Glomerular visceral epithelial cell (primary cell): ENCODE measurements around the gene CORO2B.

ENCODE experiments used
- DNase-seq: peaks from one replicate; pipeline ENCODE4 v3.0.0-alpha.2; 2016; ENCODE audit errors: extremely low spot score

The CORO2B gene

DNA sequence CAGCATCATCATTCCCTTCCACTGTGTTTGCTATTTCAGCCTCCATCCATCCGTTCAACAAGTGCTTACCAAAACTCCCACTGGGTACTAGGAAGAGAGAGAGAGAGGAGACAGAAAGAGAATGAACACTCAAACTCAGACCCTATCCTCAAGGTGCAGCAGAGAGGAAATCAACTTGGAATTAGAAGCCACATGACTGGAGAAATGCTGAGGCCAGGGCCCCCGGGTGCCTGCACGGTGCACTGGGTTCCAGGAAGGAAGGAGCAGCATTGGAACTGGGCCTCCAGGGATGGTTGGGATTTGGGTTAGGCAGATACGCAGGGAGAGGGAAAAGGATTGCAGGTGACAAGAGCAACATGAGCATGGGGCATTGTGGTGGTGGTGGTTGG, 30.0 kb downstream of the CORO2B start:
- DNase-seq = no peak

DNA sequence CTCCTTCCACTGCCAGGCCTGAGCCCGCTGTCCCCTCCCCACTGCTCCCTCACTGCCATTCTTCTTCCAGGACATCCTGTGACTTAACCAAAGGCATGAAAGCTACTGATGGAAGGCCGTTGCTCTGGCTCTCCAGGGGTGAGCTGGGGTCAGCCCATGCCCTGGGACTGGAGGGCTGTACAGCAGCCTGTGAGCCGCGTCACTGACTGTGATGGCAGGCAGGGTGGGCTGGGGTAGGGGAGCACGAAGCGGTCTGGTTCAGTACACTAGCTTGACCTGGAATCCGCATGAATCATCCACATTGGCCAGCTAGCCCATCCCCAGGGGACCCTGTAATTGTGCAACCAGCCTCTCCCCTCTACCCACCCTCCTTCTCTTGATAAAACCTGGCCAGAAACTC, 30.8 kb downstream of the CORO2B start:
- DNase-seq = no peak

DNA sequence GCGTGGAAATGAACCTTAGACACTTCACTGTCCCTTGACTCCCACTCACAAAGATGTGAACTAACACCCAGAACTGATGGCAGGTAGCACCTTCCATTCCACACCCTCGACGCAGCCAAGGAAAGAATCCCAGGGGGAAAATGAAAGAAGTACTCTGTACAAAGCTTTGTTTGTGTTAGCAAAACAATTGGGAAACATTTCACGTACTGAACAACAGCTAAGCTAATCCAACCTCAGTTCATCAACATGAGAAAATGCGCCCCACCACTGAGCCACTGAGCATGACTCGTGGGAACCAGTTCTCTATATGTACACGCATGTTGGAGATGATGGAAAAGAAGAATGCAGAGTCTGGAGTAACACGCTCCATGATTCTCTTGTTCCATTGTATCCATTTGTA, 32.0 kb downstream of the CORO2B start:
- no peak for DNase-seq

DNA sequence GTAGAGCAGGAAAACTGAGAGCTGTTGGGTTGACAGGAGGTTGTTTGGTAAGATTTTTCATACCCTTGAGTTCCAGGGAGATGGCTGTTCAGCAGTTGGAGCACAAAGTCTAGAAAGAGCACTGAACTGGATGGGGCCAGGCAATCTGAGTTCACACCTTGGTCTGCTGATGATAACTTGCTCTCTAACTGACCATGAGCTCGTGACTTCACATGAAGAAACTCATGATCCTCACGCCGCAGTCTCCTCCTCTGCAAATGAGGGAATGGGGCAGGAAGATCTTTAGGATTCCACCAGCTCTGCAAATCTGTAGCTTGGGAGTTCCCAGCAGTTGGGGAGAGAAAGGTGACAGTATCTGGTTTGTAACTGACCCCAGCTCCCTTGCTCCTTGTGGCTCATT, 33.7 kb downstream of the CORO2B start:
- DNase-seq = no peak

DNA sequence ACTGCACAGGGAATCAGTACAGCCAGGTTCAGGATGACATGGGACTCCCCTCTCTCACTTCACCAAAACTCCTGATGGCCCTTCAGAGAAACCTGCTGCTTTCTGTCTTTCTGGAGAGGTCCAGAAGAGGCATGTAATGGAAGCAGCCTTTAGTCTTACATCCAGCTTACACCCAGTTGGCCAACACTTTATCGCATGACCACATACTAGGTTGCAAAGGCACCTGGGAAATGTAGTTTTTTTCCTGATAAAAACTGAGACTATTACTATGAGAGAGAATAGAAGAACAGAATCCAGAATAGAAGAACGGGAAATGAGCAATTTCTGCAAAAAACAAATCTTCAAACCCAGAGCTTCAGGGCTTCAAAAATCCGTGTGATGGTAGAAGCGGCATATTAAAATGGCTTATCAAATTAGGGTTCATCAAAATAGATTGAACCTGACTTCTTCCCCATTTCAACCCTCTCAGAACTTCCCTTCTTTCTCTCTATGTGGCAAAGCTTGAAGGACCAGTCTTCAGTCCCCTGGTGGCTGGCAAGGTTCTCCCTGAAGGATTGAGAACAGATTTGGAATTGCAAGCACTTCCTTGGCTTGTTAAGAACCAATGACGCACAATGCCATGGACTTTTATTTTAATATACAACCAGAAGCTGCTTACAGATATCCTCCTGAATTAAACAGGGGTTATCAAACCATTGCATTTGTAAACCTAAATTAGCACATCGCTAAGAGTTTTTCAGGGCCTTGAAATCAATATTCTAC, 34.4 kb downstream of the CORO2B start:
- no peak for DNase-seq

DNA sequence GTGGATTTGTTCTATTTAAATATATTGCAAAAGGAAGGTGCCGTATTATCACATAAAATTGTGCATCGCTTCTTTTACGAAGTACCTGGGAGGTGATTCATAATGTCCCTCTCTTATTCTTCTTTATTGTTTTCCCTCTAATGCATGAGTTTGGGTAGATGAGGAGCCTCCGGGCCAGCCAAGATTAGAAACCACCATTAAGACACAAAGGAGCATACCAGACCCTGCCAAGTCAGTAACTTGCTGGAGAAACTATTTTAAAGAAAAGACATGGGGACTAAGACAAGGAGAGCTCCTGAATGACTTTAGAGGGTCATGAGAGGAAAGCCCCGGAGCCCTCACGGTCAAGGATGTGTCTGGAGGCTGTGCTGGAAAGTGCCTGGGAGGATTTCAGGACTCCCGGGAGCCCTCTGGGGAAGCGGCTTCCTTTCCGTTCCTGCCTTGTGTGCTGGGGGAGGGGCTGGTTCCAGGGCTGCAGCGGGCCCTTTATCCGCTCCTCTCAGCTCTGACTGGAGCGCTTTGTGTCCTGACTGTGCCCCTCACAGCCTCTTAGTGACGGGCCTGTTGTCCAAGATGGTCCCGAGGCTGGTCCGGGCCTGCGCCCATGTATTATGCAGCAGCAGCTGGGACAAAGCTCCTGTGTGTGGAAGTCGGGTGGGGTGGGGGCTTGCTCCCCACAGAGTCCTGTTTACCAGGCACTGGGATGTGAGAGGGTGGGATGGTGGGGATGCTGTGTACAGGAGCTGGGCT, 35.7 kb downstream of the CORO2B start:
- DNase-seq = no peak

DNA sequence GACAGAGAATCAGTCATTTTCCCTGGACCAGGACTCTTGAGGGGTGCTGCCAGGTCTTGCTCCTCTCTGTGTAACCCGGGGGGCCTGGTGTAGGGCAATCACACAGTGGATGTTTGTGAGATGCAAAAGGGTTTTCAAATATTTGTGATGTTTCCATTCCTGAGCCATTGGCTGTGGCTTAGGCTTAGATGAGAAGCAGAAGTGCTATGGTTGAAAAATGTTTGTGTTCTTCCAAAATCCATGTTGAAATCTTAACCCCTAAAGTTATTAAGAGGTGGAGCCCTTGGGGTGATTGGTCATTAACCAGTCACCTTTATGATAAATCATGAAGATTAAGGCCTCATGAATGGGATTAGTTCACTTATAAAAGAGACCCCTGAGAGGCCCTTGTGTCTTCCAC, 36.5 kb downstream of the CORO2B start:
- DNase-seq = no peak

DNA sequence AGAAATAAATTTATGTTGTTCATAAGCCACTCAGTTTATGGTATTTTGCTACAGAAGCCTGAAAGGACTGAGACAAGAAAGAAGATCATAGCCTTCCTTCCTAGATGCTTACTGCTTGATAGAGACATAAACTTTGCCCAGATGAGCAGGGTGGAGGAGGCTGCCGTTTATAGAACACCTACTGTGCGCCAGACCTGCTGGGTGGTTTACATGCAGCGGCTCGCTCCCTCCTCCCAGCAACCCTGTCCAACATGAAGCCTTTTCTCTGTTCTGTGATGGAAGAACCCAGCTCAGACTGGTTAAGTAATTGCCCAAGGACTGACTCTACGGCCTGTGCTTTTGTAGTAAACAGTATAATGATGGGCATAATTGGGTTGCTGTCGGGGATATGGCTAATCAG, 37.0 kb downstream of the CORO2B start:
- no peak for DNase-seq

DNA sequence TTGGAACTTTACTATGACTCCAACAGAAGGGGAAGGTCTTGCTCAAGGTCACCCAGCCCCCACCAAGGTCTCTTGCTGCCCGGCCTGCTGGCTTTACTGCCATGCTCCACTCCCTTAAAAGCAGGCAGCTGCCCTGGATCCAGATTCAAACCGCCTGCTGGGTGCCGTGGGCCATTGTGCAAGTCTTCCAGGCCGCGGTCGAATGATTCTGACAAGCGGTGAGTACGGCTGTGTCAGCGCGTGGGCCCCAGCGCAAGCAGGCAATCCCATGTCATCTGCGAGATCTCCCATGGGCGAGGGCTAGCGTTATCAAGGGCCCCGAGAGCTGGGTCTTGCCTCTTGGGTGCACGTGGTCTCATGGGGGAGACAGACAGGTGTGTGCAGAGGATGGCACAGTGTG, 37.6 kb downstream of the CORO2B start:
- DNase-seq = peak; percentile 17

DNA sequence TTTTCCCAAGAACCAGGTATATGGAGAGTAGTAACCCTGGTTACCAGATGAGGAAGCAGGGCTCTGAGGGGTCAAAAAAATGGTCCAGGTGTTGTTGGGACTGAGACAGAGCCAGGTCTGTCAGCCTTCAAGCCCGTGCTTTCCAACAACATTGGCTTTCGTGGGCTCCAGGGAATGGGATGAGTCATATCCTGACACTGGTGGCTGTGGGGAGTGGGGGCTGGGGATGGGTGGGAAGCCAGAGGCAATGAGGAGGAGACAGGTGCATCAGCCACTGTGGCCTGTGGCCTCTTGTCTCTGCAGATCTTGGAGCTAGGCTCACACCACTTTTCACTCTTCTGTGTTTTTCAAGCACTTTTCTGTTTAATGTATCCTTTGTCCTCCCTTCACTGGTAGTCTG, 38.2 kb downstream of the CORO2B start:
- peak; percentile 55 for DNase-seq

DNA sequence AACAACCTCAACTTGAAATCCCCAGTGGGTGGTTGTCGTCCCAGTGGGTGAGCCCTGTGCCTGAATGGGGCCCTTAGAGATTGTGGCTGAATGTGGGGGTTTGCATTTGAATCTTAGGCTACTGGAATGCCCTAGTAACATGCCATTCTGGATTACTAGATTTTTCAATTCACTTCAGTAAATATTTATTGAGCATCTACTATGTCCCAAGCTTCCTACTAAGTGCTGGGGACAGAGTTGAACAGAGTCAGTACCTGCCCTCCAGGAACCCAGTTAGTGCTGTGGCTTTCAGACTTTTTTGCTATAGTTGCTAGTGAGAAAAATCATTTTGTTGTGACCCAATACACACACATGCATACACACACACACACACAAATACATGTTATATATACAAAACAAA, 39.0 kb downstream of the CORO2B start:
- DNase-seq = no peak

DNA sequence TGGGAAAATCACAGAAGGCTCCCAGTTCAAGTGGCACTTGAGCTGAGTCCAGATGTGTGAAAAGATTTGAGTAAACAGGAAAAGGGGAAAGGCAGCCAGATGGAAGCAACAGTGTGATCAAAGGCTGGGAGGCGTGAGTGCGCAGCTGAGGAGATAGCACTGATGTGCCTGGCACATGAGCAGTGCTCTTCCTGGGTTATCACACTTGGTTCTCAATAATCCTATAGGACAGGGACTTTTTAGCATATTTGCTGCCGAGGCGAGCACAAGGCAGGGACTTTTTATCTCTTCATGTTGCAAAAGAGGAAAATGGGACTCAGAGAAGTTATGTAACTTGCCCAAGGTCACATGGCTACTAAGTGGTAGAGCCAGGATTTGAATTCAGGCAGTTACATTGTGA, 39.6 kb downstream of the CORO2B start:
- no peak for DNase-seq

DNA sequence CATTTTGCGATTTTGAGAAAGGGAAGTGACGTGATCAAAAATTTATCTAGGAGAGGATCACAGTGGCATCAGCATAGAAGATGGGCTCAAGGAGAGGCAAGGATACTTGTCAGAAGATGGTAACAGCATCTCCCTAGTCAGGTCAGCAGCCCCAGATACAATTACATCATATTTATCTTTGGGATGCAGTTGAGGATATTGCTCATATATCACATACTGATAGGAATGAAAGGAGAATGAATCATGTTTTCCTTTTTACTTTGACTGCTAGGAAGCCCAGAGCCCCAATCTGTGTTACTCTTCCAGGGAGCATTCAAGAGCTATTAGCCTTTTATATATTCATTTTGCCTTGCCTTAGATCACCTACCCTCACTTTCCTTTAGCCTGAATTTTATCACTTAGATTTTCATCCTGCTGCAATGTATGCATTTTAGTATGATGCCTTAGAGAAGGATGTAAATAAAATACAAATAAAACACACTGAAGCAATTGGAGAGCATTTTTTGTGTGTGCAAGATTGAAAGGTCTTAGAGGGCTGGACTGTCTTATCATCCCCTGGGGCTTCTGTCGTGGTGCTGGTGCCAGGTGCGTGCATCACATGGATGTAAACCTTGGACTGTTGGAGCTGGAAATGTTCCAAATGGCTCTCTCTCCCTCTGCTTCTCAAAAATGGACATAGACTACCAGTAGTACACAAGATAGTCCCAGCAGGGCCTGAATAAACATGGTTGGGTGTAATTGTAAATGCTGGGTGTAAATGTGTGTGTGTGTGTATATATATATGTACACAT, 40.3 kb downstream of the CORO2B start:
- no peak for DNase-seq

DNA sequence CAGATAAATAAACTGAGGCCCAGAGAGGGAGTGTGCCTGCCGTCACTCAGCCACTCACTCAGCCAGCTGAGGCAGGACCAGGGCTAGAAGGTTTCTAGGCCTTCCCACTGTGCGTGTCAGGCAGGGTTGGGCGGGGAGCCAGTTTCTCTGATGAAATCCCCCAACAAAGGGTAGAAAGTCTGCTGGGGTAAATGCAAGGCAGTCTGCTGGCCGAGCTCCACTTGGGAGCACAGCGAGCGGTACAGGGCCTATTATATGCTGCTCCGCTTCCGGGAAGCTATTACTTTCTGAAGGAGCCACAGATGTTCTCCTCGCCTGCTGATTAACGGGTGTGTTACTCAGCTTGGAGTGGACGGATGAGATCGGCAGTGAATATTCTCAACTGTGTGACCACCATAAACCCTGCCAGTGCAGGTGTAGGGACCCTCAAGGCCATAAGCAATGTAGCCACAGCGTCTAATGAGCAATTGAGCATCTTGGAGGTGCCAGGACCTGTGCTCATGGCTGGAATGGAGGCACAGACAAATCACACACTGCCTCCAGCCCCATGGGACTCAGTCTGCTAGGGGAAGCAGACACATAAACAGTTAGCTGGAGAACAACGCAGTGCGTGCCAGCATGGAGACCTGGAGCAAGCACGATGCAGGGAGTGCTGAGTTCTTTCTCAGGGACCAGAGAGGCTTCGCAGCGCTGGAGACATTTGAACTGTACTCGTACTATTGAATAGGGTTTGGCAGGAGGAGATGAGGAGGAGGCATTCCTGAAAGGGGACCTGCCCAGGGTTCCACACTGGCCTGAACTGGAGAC, 42.1 kb downstream of the CORO2B start:
- no peak for DNase-seq

DNA sequence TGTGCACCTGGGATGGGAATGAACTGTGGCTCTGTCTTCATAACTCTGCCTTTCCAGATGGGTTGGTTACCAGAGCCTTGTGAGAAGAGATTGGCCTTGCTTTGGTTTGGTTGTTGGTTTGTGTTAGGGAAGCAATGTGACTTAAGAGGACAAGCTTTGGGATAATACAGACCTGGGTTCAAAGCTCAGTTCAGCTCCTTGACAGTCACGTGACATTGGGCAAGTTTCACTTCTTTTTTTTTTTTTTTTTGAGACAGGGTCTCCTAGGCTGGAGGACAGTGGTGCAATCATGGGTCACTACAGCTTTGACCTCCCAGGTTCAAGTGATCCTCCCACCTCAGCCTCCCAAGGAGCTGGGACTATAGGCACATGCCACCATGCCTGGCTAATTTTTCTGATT, 42.7 kb downstream of the CORO2B start:
- DNase-seq = no peak

DNA sequence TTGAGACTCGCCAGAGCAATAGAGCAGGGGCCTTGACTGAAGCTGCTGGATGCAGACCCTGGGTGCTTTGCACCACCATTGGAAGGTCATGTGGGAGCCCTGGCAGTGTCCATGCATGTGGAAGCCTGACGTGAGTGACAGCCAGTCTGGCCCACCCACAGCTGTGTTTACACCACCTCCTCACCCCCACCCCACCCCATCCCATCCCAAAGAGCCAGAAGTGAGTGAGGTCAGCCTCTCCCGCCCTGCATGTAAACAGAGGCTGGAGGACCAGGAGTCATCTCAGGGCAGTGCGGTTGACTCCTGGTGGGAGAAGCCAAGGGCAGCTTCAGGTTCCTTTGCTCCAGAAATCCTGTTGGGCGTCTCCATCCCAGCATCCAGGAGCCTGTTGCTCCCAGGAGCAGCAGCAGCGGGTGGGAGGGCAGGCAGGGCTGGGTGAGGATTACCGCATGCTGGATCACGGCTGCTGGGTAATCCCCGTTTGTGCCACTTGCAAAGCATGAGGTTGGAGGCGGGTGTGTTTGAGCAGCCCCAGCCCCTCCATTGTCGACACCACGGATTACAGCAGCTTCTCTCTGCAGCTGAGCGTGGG, 44.6 kb downstream of the CORO2B start:
- no peak for DNase-seq

DNA sequence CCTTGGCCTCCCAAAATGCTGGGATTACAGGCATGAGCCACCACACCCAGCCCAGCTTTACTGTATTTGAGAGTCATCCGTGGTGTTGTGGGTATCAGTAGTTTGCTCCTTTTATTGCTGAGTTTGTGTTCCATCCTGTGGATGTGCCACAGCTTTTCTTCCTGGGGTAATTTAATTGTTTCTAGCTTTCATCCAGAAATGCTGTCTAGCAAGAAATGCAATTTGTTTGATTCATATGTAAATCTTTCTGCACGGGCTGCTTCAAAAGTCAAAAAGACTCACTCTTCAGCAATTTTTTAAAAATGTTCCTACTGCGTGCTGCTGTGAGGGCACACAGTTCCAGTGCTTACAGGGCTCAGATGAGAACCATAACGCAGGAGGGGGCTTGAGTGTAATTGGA, 47.1 kb downstream of the CORO2B start:
- no peak for DNase-seq

DNA sequence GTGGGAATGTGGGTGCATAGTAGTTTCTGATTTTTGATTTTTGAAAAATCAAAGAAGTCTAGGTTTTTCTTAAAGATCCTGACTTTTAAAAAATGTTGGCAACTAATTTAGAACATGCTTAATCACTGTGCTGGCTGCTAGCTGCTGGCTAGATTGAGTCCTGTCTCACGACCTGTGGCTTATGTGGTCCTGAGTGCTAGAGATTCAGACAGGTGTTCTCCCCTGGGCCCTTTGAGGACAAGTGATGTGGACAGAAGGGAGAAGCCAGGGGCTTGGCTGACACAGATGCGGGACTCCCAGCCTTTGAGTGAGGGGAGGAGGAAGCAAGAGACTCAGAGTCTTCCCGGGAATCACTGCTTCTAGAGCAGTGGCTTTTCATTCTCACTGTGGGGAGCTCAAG, 47.5 kb downstream of the CORO2B start:
- no peak for DNase-seq

DNA sequence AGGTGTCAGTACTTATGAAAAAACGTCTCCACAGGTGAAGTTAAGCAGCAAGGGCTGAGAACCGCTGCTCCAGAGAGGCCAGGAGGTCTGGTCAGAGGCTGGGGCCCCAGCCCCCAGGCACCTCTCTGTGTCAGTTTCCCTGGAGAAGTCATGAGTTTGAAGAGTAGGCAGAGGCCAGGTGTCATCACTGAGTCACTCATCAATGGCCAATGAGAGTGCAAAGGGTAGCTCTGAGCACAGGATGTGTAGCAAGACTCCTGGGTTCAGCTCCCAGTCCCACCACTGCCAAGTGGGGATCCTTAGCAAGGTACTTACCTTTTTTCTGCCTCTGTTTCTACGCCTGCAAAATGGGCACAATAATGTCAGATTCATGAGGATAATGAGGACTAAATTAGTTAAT, 47.9 kb downstream of the CORO2B start:
- no peak for DNase-seq

DNA sequence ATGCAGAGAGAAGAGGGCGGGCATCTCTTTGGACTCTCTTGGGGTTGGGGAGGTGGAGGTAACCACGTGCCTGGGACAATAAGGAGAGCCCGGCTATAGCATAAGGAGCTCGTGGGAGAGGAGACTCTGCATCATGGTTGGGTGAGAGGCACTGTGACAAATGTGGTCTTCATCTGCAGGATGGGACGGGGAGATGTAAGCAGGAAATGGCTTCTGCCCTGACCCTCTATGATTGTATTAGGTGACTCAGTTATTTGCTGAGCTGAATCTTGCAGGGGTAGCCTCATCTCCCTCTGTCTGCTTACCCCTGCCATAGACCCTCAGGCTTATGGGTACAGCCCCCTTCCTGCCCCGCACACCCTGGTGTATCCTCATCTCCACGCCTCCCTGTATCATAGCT, 48.7 kb downstream of the CORO2B start:
- DNase-seq = no peak

DNA sequence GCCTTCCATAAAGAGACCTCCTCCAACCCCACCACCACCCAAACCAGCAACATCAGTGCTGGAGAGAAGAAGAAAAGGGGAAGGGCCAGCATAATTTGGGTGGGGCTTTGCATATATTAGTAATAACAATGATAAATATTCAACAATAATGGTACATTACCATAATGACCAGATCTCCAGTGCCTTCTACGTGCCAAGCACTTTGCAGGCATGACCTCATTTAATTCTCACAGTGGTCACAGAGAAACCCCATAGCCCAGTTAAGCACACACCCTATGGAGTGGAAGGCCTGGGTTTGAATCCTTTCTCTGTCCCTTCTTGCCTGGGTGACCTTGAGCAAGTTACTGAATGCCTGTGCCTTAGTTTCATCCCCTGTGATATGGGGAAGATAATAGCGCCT, 49.2 kb downstream of the CORO2B start:
- no peak for DNase-seq
